ENCODE measurements around the gene APBA2. TPM values are rescaled to one million over a fixed set of nuclear protein-coding genes. Genes with fewer than 3 reads are reported as not detected.

APBA2 gene
- total and polyA plus RNA-seq, 2 of the 13 experiments (the other 11 are each of a cell fraction or from before 2014, with no cell fraction given): 0.62 to 2.3 TPM

DNA sequence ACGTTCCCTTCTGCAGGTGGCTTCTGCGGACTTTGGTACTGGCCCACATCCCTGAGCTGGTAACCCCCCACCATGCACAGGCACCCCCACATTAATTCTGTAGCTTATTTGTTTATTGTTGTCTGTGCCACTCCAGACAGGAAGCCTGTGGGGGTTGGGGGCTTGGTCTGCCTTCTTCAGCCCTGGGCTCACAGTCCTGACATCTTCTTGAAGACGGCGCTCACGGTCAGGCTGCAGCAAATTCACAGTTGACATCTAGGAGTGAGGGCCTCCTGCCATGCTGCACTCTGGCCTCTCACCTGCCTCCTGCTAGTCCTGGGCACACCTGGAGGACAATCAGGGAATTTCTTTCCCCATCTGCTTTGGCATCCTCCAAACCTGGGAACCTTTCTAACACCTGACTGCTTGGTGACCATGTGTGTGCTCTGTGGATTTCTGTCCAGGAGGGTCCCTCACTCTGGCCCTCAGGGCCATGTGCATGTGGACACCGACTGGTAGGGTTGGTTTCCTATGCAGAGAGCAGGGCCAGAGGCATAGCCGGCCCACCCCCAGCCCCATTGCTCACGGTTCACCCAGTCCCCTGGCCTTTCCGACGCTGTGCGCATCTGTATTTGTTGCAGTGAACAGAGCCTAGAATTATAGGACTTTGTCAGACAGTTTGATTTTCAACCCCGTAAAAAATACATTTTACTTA lies 68.8 kb downstream of the APBA2 start:
- Histone ChIP-seq H3K4me3 (replicated peaks in 1 of 3; ENCODE audit: insufficient read depth in 1 of 3, low read depth in 2 of 3, low read length in 3 of 3) (no peak overlapping the region), H3K9me3 (ENCODE audit: low read length) (no peaks in the 10 kb centered on the region), H3K27ac (ENCODE audit: extremely low read length, insufficient read depth, low read length) (no peak overlapping the region), H3K9ac (ENCODE audit: insufficient read depth, low read depth, low read length) (no peak overlapping the region), H3K36me3 (replicated peaks in 1 of 2; ENCODE audit: control insufficient read depth in 1 of 2, insufficient read depth in 2 of 2, low read length in 2 of 2) (no peaks in the 10 kb centered on the region), H3K4me1 (ENCODE audit: insufficient read depth, low read length) (peaks cover 9% of the 10 kb centered on the region), H2AFZ (ENCODE audit: low read length) (no peak overlapping the region), H3K4me2 (ENCODE audit: low read depth, low read length) (no peak overlapping the region), H3K27me3 (ENCODE audit: control insufficient read depth in 1 of 2, insufficient read depth in 2 of 2, low read length in 2 of 2) (no peaks in the 10 kb centered on the region), H3K79me2 (ENCODE audit: insufficient read depth, low read length) (no peaks in the 10 kb centered on the region), H4K20me1 (ENCODE audit: insufficient read depth, low read length) (no peaks in the 10 kb centered on the region)
- WGBS (ENCODE audit: low lambda C conversion rate): 82% methylated on average over 11 of the region's 12 CpGs
- intact Hi-C loops (cut with micrococcal nuclease; ENCODE audit: unreplicated experiment): no loop called here
- in situ Hi-C loops (cut with HindIII; ENCODE audit: extremely low pct_ligation_motif_present, low pct_unique_long_range_greater_than_20kb): no loop called here
- TF ChIP-seq, protein P1, sequence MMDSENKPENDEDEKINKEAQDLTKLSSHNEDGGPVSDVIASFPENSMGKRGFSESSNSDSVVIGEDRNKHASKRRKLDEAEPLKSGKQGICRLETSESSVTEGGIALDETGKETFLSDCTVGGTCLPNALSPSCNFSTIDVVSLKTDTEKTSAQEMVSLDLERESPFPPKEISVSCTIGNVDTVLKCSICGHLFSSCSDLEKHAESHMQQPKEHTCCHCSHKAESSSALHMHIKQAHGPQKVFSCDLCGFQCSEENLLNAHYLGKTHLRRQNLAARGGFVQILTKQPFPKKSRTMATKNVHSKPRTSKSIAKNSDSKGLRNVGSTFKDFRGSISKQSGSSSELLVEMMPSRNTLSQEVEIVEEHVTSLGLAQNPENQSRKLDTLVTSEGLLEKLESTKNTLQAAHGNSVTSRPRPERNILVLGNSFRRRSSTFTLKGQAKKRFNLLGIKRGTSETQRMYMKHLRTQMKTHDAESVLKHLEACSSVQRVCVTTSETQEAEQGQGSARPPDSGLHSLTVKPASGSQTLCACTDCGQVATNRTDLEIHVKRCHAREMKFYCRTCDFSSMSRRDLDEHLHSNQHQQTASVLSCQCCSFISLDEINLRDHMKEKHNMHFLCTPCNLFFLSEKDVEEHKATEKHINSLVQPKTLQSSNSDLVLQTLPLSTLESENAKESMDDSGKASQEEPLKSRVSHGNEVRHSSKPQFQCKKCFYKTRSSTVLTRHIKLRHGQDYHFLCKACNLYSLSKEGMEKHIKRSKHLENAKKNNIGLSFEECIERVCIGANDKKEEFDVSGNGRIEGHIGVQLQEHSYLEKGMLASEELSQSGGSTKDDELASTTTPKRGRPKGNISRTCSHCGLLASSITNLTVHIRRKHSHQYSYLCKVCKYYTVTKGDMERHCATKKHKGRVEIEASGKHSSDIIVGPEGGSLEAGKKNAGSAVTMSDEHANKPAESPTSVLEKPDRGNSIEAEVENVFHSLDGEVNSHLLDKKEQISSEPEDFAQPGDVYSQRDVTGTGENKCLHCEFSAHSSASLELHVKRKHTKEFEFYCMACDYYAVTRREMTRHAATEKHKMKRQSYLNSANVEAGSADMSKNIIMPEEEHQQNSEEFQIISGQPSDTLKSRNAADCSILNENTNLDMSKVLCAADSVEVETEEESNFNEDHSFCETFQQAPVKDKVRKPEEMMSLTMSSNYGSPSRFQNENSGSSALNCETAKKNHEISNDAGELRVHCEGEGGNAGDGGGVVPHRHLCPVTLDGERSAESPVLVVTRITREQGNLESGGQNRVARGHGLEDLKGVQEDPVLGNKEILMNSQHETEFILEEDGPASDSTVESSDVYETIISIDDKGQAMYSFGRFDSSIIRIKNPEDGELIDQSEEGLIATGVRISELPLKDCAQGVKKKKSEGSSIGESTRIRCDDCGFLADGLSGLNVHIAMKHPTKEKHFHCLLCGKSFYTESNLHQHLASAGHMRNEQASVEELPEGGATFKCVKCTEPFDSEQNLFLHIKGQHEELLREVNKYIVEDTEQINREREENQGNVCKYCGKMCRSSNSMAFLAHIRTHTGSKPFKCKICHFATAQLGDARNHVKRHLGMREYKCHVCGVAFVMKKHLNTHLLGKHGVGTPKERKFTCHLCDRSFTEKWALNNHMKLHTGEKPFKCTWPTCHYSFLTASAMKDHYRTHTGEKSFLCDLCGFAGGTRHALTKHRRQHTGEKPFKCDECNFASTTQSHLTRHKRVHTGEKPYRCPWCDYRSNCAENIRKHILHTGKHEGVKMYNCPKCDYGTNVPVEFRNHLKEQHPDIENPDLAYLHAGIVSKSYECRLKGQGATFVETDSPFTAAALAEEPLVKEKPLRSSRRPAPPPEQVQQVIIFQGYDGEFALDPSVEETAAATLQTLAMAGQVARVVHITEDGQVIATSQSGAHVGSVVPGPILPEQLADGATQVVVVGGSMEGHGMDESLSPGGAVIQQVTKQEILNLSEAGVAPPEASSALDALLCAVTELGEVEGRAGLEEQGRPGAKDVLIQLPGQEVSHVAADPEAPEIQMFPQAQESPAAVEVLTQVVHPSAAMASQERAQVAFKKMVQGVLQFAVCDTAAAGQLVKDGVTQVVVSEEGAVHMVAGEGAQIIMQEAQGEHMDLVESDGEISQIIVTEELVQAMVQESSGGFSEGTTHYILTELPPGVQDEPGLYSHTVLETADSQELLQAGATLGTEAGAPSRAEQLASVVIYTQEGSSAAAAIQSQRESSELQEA (CRISPR knock-in tag; IDR thresholded peaks at IDR 0.05; ENCODE audit: not compliant biosample characterization): no peak
- TF ChIP-seq RFX3 (CRISPR knock-in tag; IDR thresholded peaks at IDR 0.05) (no peak), HMGA1 (CRISPR knock-in tag; conservative IDR thresholded peaks at IDR 0.05) (no peak)
- TF ChIP-seq, protein P2, sequence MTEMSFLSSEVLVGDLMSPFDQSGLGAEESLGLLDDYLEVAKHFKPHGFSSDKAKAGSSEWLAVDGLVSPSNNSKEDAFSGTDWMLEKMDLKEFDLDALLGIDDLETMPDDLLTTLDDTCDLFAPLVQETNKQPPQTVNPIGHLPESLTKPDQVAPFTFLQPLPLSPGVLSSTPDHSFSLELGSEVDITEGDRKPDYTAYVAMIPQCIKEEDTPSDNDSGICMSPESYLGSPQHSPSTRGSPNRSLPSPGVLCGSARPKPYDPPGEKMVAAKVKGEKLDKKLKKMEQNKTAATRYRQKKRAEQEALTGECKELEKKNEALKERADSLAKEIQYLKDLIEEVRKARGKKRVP (CRISPR knock-in tag; IDR thresholded peaks at IDR 0.05): no peak
- TF ChIP-seq, protein P3, sequence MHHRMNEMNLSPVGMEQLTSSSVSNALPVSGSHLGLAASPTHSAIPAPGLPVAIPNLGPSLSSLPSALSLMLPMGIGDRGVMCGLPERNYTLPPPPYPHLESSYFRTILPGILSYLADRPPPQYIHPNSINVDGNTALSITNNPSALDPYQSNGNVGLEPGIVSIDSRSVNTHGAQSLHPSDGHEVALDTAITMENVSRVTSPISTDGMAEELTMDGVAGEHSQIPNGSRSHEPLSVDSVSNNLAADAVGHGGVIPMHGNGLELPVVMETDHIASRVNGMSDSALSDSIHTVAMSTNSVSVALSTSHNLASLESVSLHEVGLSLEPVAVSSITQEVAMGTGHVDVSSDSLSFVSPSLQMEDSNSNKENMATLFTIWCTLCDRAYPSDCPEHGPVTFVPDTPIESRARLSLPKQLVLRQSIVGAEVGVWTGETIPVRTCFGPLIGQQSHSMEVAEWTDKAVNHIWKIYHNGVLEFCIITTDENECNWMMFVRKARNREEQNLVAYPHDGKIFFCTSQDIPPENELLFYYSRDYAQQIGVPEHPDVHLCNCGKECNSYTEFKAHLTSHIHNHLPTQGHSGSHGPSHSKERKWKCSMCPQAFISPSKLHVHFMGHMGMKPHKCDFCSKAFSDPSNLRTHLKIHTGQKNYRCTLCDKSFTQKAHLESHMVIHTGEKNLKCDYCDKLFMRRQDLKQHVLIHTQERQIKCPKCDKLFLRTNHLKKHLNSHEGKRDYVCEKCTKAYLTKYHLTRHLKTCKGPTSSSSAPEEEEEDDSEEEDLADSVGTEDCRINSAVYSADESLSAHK (CRISPR knock-in tag; IDR thresholded peaks at IDR 0.05; ENCODE audit: borderline replicate concordance): no peak
- BruUV-seq (replicated peaks): no TSS peak
- POLR2A ChIA-PET: no interaction called here
- DNase-seq (ENCODE audit: low spot score) (no peak), ATAC-seq (no peak), FAIRE-seq (no peak)
- CTCF ChIA-PET (ENCODE audit: low intra/inter-chr PET ratio, low total read pairs): no interaction called here

All from HepG2 (cell line).